ENCODE results near the gene ZC3H6. TPM values are rescaled to one million over a fixed set of nuclear protein-coding genes. Genes with fewer than 3 reads are reported as not detected.

The ZC3H6 gene
- total RNA-seq, 2 experiments from 2014 or later, result 4.3 to 16.5 TPM

GRCh38 chr2:112243233-112243632 lies 32.2 kb upstream of the ZC3H6 start:
- TF ChIP-seq EZH2phosphoT487 (IDR thresholded peaks at IDR 0.05; ENCODE audit: borderline replicate concordance, low read depth, low read length), result no peak
- no peak for TF ChIP-seq CTCF (conservative IDR thresholded peaks at IDR 0.05; ENCODE audit: low read length)
- Histone ChIP-seq H3K4me3 (ENCODE audit: low read depth, low read length, poor library complexity, severe bottlenecking) (no peak overlapping the region), H3K27ac (ENCODE audit: low read depth, low read length, poor library complexity, severe bottlenecking) (no peak overlapping the region), H3K79me2 (ENCODE audit: insufficient read depth, low read depth, low read length) (no peaks in the 10 kb centered on the region; the same call in 1 of the 2 replicates), H2AFZ (ENCODE audit: low read length) (no peak overlapping the region), H3K4me2 (ENCODE audit: low read length) (no peak overlapping the region), H3K9me3 (ENCODE audit: low read length) (no peaks in the 10 kb centered on the region), H3K9me2 (ENCODE audit: insufficient read depth, low read length) (no peaks in the 10 kb centered on the region), H3K36me3 (ENCODE audit: insufficient read depth, low read length) (peaks cover 77% of the 10 kb centered on the region), H4K20me1 (ENCODE audit: insufficient read depth, low read length) (no peaks in the 10 kb centered on the region), H3K4me1 (ENCODE audit: insufficient read depth, low read length, poor library complexity, severe bottlenecking) (no peaks in the 10 kb centered on the region)
- POLR2A ChIA-PET, result interaction anchor here (0.6 to 1.8 kb wide), 5 partner anchors 9 to 1194 kb away, joined by 3 to 5 read pairs (median 4); partner anchors contain the start of gene ZC3H8
- intact Hi-C loops (cut with micrococcal nuclease; ENCODE audit: unreplicated experiment), result no loop called here
- no TSS peak for BruUV-seq (replicated peaks)
- no peak for DNase-seq (ENCODE audit: low spot score)
- CTCF ChIA-PET (ENCODE audit: unreplicated experiment), result no interaction called here

- TF ChIP-seq EZH2phosphoT487 (IDR thresholded peaks at IDR 0.05; ENCODE audit: borderline replicate concordance, low read depth, low read length) (no peak), CTCF (conservative IDR thresholded peaks at IDR 0.05; ENCODE audit: low read length) (no peak)
- BruUV-seq (replicated peaks), result no TSS peak
- H3K4me3 ChIP-seq (ENCODE audit: low read depth, low read length, poor library complexity, severe bottlenecking), result no peak overlapping the region
- no peaks in the 10 kb centered on the region for H3K9me3 ChIP-seq (ENCODE audit: low read length)
- intact Hi-C loops (cut with micrococcal nuclease; ENCODE audit: unreplicated experiment), result no loop called here
- no peaks in the 10 kb centered on the region; the same call in 1 of the 2 replicates for H3K79me2 ChIP-seq (ENCODE audit: insufficient read depth, low read depth, low read length)
- H2AFZ ChIP-seq (ENCODE audit: low read length), result no peak overlapping the region
- H3K9me2 ChIP-seq (ENCODE audit: insufficient read depth, low read length), result no peaks in the 10 kb centered on the region
- peaks cover 93% of the 10 kb centered on the region for H3K36me3 ChIP-seq (ENCODE audit: insufficient read depth, low read length)
- ChIA-PET CTCF (ENCODE audit: unreplicated experiment) (no interaction called here), POLR2A (interaction anchor here (0.6 kb wide), 1 partner anchor 13 kb away, joined by 3 read pairs; no protein-coding TSS in a partner anchor)
- H4K20me1 ChIP-seq (ENCODE audit: insufficient read depth, low read length), result no peaks in the 10 kb centered on the region
- no peaks in the 10 kb centered on the region for H3K4me1 ChIP-seq (ENCODE audit: insufficient read depth, low read length, poor library complexity, severe bottlenecking)
- DNase-seq (ENCODE audit: low spot score), result no peak
- H3K4me2 ChIP-seq (ENCODE audit: low read length), result no peak overlapping the region
- H3K27ac ChIP-seq (ENCODE audit: low read depth, low read length, poor library complexity, severe bottlenecking), result no peak overlapping the region
Measured at GRCh38 chr2:112244854-112245253, 30.5 kb upstream of the ZC3H6 start.

- TF ChIP-seq EZH2phosphoT487 (IDR thresholded peaks at IDR 0.05; ENCODE audit: borderline replicate concordance, low read depth, low read length), result no peak
- no peak for TF ChIP-seq CTCF (conservative IDR thresholded peaks at IDR 0.05; ENCODE audit: low read length)
- Histone ChIP-seq H4K20me1 (ENCODE audit: insufficient read depth, low read length) (no peaks in the 10 kb centered on the region), H2AFZ (ENCODE audit: low read length) (no peak overlapping the region), H3K9me3 (ENCODE audit: low read length) (no peaks in the 10 kb centered on the region), H3K27ac (ENCODE audit: low read depth, low read length, poor library complexity, severe bottlenecking) (no peak overlapping the region), H3K4me1 (ENCODE audit: insufficient read depth, low read length, poor library complexity, severe bottlenecking) (peaks cover 21% of the 10 kb centered on the region), H3K4me3 (ENCODE audit: low read depth, low read length, poor library complexity, severe bottlenecking) (no peak overlapping the region), H3K79me2 (ENCODE audit: insufficient read depth, low read depth, low read length) (peaks cover 37% of the 10 kb centered on the region), H3K36me3 (ENCODE audit: insufficient read depth, low read length) (peaks cover 47% of the 10 kb centered on the region), H3K9me2 (ENCODE audit: insufficient read depth, low read length) (no peaks in the 10 kb centered on the region), H3K4me2 (ENCODE audit: low read length) (peak overlapping the region; percentile 5; the same call in 1 of the 2 replicates)
- intact Hi-C loops (cut with micrococcal nuclease; ENCODE audit: unreplicated experiment), result no loop called here
- ChIA-PET CTCF (ENCODE audit: unreplicated experiment) (no interaction called here), POLR2A (interaction anchor here (0.6 to 1.0 kb wide), 3 partner anchors 97 to 244 kb away, joined by 3 read pairs; no protein-coding TSS in a partner anchor)
- no peak for DNase-seq (ENCODE audit: low spot score)
- BruUV-seq (replicated peaks), result no TSS peak
Measured at GRCh38 chr2:112251271-112251670, 24.1 kb upstream of the ZC3H6 start.
